Left ventricle myocardium superior (tissue), 1 donor: Measurements from ENCODE around the gene LHX8. TPM values are rescaled to one million over a fixed set of nuclear protein-coding genes. Genes with fewer than 3 reads are reported as not detected.
"Not testable (repeated sequence)": the region's sequence is repeated elsewhere in the genome, so short reads cannot be mapped to it uniquely, and the experiment has no call there.

Experiments used
- ATAC-seq: fragments of 200-7000 bp; cut with Tn5 transposase; one replicate; pipeline ENCODE4 v1.9.1; 2020; ENCODE audit warnings: mild to moderate bottlenecking, moderate library complexity
- DNase-seq: peaks from one replicate; pipeline ENCODE4 v3.0.0-alpha.2; 2020
- intact Hi-C: fragments of 100-400 bp; cut with micrococcal nuclease; formaldehyde crosslinking; loops from one replicate; pipeline ENCODE4 v1.11.0; 2022
- long read RNA-seq: library from polyadenylated mRNA; unstranded; transcript quantifications from one replicate; pipeline ENCODE4 v2.0.0, GENCODE V29; 2021
- total RNA-seq: library from RNA; stranded (reverse); fragmentation: NEBNext Ultra II Directional; extraction: Animal tissue kit (Norgen Biotek cat#: 25700); gene quantifications from one replicate; pipeline ENCODE4 v1.2.1, GENCODE V29; 2021
- donor health status: DM: no; HTN: yes; CAD: no; lungs with severe emphysema.

Gene LHX8
- total RNA-seq = not detected
- long read RNA-seq = 0 reads

DNA sequence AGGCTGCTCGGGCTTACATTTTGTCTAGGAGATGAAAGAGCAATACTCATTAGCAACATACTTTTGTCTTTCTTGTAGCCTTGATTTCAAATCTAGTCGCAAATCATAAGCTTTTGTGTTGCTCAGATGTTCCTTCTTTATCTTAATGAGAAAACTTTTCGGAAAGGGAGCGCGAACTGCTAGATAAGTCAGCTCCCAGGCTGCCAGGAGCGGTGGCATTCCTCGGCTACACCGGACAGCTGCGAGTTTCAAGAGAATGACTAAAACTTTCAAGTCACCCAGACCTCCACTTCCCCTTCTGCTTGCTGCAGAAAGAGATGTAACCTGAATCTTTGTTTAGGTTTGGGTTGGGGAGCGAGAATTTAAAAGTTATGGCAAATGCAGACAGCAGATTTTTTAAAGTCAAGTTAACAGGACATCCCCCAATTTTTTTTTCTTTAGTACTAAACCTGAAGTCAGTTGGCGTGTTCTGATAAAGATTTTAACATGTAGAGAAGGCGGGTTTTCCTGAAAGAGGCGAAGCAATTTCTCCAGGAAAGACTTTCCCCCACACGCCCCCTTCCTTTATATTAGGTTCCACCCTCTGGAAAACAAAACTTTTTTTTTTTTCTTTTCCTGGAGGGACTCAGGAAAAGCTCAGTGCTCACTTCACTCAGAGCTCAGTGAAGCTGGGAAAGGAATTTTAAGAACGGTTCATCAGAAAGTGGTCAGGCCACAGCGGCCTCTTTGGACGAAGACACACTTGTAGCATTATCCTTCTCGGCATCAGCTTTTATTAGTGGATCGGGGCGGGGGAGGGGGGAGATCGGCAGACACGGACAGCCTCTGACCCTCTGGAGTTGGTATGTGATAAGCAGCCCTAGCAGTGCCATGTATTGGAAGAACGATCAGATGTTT, at the start of gene LHX8:
LHX8 (plus strand) TSS at position 639 of the 897 bp plus-strand sequence. CDS start 2,227 bp downstream, outside the sequence.
- DNase-seq = no peak
- intact Hi-C loops = no loop called here

DNA sequence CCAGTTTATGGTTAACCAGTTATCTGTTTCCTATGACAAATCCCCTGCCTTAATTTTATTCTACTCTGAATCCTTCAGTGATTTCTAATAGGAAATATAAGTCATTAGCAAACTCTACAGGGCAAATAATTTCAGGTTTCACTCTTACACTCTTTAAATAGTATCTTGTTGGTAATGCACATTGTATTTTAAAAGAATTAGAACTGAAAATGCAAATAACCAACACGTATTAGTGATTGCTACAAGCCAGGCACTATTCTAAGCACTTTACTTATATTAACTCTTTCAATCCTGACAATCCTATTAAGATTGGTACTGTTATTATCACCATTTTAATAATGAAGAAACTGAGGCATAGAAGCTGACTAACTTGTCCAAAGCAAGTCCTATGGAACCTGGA, 48.3 kb upstream of the LHX8 start:
- intact Hi-C loops = no loop called here
- DNase-seq = no peak
- no peak for ATAC-seq

More for the DNA sequence above, at the start of gene LHX8:
- no peak for ATAC-seq

DNA sequence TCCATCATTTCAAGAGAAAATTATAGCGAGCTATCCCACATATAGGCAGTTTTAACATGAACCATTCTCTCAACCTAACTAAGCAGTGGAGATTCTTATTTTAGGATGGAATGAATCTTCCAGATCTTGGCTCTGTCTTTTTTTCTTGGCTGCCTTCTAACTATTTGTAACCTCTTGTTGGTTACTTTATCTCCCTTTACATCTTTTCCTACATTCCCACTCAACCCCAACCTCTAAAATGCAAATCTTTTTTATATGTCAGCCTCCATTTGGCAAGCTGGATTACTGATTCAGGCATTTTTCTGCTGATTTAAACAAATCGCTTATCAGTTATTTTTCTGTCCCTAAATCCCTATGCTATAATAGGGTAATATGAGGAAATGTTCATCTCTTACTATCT, 46.9 kb upstream of the LHX8 start:
- ATAC-seq = no peak
- intact Hi-C loops = no loop called here

DNA sequence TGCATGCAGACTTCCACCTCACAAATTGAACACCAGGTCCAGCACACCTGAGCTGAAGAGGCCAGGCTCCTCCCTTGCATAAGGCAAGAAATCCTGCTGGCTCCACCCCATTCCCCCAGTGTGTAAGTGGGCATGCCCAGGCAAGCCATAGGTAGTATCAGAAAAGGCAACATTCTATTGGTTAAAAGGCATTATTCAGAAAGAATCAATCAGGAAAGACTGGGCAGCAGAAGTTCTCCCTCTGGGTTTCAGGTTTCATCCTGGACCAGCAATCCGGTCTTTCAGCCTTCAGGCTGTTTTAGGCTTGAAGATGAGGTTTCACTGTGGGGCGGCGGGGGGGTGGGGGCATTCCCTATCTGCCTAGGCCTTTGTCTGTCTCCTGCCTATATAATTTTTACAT, 42.0 kb upstream of the LHX8 start:
- intact Hi-C loops = no loop called here
- DNase-seq = no peak
- ATAC-seq = no peak

More for the DNA sequence above, 46.9 kb upstream of the LHX8 start:
- DNase-seq = no peak

DNA sequence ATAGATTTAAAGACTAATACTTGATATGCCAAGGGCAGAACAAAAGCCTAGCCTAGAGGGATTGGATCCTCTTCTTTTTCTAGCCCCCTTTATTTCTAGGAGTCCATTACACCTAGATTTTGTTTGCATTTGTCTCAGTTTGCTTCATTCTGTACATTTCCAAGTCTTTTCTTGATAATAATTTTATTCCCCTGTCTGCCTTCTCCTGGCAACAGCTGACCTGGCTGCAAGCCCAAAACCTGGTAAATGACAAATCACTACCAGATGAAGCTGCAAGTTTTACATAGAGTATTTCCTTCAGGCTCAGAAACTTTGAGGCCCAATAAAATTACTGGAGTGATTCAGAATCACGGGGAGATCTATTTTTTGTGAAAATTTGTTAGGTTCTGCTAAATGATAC, 36.5 kb upstream of the LHX8 start:
- intact Hi-C loops = no loop called here
- ATAC-seq (no peak), DNase-seq (no peak)

DNA sequence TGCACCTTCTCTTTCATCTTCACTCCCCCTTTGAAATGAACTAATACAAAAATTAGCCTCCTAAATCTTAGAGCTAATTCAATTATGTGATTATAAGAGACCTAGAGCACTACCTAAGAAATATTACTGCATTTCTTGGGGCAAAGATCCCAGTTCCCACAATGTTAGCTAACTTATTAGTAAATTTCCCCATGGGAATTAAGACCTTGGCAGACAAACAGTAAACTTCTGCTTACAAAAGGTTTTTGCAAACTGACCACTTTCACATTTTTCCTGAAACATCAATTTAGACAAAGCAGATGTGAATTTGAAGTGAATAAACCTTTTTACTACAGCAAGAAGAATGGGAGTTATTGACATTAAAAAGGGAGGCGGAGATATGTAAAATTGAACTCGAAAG, 34.6 kb upstream of the LHX8 start:
- intact Hi-C loops = no loop called here
- ATAC-seq = no peak
- DNase-seq = no peak

DNA sequence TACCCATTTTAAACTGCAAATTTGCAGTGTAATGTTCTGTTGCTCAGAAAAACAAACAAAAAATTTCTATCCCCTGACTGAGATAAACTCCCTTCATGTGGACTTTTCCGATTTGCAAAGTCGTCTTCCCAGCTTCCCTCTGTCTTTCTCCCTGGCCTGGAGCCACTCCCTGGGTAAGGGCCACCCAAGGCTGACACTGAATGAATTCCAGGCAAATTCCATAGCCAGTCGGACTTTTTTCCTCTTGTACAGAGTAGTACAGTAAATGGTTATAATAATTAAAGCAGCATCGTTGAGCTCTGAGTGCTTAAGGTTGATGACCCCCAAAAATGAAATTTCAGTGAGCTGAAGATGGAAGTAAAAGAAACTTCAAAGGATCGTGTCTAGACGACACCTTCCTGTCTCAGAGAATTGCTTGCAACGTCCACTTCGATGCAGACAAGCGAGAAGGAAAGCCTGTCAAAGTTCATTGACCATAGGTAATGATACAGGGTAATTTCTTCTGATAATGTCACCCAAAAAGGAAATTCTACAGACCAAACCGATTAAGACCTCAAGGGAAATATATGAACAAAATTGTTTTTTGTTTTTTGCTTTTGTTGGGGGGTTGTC, 33.6 kb upstream of the LHX8 start:
- ATAC-seq (no peak), DNase-seq (no peak)
- intact Hi-C loops = no loop called here

DNA sequence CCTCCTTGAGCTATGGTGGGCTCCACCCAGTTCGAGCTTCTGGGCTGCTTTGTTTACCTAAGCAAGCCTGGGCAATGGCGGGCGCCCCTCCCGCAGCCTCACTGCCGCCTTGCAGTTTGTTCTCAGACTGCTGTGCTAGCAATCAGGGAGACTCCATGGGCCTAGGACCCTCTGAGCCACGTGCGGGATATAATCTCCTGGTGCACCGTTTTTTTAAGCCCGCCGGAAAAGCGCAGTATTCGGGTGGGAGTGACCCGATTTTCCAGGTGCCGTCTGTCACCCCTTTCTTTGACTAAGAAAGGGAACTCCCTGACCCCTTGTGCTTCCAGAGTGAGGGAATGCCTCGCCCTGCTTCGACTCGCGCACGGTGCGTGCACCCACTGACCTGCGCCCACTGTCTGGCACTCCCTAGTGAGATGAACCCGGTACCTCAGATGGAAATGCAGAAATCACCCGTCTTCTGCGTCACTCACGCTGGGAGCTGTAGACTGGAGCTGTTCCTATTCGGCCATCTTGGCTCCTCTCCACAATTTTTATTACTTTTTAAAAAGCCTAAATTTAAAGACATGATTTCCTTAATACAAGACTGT, 21.7 kb upstream of the LHX8 start:
- intact Hi-C loops, ATAC-seq: not testable (repeated sequence)

DNA sequence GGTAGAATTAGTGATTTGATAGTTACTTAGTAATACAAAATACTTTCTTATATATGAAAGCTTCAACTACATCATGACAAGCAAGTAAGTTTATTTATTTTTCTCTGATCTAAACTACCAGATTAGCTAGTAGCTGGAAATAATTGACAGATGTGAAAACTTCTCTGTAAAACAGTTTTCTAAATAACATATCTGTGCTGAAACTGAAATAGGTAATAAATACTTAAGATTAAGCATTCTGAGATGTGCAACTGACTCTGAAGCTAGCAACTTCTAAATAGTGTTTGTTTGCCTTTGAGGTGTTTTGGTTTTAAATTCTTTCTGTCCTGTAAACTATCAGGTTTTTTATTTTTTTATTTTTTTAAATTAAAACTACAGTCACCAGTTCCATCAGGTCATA, 18.5 kb upstream of the LHX8 start:
- intact Hi-C loops = no loop called here

More for the DNA sequence above, 21.7 kb upstream of the LHX8 start:
- DNase-seq = not testable (repeated sequence)

DNA sequence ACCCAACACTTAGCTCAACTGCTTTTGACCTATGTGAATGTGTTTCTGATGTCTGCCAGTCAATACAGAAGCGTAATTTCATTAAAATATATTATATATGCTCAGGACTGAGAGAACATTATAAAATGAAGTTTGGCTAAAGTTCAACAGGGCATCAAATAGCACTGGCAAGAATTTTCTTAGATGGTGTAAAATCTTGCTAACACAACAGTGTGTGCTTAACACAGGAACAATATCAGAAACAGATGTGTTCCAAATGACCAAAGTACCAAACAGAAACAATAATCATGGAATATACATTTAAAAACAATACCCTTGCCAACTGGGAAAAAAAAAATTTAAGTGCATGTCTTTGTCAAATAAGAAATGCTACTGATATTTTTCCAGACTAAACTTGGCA, 10.4 kb upstream of the LHX8 start:
- DNase-seq (no peak), ATAC-seq (no peak)
- intact Hi-C loops = no loop called here

More for the DNA sequence above, 18.5 kb upstream of the LHX8 start:
- ATAC-seq (no peak), DNase-seq (no peak)

DNA sequence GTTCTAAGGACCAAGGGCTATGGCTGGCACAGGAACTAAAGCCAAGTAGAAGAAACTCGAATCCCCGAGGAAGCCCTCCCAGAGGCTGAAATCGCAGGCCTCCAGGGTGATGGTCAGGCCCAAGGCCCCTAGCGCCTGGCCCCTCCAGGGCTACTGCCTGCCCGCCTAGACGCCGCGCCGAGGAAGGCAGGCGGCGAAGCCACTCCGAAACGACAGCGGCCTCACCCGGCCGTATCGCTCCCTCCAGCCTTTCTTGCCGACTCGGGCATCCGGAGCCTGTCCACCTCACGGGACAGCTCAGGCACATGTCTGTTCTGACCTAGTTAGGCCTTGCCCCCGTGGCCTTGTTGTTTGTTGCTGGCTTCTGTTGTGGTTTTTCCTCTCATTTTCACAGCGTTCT, 9.7 kb upstream of the LHX8 start:
- no peak for ATAC-seq
- intact Hi-C loops = no loop called here
- DNase-seq = no peak

DNA sequence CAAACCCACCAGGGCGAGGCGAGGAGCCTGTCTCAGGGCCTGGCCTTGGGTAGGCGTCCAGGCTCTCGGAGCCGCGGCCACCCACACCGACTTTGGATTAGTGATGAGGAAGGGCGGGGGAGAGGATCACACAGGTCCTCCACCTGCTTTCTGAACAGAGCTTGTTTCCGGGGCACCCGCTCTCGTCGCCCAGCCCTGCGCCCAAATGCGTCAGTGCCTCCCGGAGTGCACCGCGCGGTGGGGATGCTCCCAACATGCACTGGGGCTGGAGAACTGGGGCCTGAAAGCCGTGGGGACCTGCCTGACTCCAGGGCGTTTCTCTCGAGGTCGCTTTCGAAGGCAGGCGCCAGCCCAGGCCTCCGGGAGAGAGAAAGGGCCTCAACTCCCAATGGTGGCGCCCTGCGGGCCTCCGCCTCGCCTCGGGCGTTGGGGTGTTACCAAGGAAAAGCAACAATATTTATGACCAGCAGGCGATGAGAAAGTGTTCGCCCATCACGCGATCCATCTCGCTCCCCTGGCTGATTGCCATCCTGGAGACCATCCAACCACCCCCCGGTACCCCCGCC, 8.9 kb upstream of the LHX8 start:
- ATAC-seq (no peak), DNase-seq (no peak)
- intact Hi-C loops = no loop called here

DNA sequence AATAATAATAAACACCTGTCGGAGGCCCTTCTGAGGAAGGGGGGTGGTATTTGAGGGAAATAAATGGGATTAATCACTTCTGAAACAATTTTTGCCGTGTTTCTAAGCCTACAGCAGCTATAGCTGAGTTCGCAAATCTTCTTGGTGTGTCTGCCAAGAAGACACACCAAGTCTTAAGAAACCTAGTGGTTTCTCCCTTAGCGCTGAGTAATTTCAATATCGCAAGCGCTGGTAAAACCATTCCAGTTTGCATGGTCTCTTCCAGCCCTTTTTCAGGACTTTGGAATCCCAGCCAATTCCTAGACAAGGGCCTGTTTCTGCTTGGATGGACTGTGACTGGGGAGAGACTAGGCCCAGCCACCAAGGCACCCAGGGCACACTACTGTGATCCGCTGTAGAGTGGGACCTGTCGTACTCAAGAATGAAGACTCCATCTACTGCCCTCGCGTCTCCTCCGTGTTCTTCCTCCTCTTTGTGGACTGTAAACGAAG, 7.5 kb upstream of the LHX8 start:
- no peak for DNase-seq
- no peak for ATAC-seq
- intact Hi-C loops = no loop called here

DNA sequence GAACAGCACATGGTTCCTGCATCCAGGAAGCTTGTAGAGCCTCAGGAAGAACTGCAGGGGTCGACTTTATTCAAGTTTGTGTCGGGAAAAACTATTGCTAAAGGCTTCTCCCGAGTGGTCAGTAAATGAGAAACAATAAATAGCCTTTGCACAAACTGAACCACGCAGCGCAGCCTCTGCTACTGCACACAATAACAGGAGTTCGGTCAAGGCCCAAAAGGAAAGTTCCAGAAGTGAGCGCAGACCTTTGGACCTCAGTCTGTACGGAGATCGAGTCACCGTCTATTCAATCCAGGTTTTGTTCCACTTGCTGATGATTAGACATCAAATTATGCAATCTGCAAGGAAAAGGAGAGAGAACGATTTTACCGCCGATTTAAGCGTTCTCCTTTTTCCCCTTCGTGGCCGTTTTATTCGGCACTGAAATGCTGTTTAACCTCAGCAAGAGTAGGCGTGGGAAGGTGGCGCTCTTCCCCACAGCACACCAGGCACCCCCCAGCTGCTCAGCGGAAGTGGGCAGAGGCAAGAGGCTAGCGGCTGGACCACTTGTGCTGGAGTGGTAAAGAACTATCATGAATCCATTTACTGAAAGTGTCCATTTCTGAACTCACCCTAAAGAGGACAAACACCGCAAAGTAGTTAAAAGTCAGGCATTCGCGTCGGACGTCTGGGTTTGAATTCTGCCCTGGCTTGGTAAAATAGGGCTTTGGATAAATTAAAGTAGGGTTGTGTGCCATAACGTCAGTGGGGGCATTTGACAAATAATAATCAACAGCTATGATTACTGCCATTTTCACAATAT, 6.1 kb upstream of the LHX8 start:
- no peak for ATAC-seq

DNA sequence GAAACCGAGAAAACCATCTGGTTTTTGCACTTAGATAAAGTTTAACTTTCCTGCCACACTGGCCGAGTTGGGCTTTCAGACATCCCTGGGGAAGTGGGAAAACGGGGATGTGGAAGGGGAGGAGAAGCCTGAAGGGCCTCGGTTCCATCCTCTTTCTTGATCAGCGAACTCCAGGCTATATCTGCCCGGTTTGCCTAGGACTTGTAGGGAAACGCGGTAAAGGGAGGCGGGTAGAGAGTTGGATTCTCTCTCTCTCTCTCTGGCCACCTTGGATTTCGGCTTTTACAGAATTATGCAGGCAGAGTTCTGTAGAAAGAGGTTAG, 4.6 kb upstream of the LHX8 start:
- ATAC-seq = no peak
- intact Hi-C loops = no loop called here
- no peak for DNase-seq

More for the DNA sequence above, 6.1 kb upstream of the LHX8 start:
- intact Hi-C loops = no loop called here
- no peak for DNase-seq

DNA sequence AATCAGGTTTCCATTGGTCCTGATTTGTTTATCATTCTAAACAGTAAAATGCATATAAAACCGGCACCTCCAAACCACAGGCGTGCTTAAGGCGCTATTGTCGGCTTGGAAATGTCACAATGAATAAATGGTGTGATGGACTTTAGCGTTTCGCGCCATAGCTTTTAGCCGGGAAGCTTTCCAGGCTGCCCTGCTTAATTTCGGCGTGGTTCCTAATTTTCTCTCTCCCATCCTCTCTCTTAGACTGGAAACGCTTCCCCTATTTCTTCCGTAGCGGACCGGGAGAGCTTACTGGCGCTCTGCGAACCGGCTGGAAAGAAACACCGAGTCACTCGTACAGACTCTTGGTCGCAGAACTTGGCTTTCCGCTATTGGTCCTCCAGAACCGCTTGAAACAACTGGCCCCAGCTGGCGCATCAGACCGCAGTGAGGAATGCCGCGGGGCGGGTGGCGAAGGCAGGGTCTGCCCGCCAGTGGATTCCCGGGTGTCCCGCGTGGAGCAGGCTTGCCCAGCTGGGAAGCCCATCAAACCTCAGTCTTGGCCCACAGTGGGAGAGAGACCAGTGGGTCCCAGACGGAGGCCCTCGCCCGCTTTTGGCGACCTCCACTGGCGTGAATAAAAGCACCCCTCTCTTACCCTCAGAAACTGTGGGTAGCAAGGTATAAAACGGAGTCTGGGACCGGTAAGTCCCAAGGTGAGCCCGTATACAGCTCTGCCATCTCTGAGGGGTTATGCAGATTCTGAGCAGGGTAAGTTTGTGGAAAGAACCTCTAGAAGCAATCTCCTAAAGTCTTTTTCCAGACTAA, 4.0 kb upstream of the LHX8 start:
- no peak for DNase-seq
- no peak for ATAC-seq
- intact Hi-C loops = no loop called here

DNA sequence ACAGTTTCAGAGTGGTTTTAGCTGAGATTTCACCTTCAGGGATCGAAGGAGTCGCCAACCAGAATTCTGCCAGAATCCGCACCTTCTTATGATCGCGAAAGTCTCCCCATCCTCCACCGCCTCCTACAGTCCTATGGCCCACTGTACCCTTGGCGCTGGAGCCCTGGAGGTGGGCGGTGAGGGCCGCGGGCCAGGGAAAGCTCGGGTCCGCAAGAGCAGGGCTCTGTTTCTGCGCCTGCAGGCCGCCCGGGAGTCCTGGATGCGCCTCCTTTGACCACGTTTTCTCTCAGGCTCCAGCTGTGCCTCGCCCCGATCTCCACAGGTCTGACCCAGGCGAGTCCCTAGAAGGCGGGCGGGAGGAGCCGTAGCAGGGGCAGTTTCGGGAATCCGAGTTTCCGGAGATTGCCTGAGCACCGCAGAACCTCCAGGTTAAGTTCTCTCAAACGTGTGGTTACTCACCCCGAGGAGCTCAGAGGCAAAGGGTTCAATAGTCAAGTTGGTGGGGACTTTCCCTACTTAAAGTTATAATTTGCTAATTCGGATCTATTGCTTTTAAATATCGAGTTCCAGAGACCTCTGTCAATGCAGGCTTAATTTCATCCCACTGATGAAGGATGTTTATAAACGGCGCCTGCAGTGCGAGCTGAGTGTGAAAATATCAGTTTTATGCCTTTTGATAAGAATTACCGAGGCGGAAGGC, 3.2 kb upstream of the LHX8 start:
- DNase-seq = no peak
- intact Hi-C loops = no loop called here
- no peak for ATAC-seq
